Panc1 (cell line): ENCODE results near the gene ANKLE2. TPM values are rescaled to one million over a fixed set of nuclear protein-coding genes. Genes with fewer than 3 reads are reported as not detected.

Experiments used
- ATAC-seq: fragments of 200-7000 bp; cut with Tn5 transposase; 2 replicates; pipeline ENCODE4 v1.9.1; 2020; ENCODE audit warnings: mild to moderate bottlenecking, moderate library complexity
- BruUV-seq: library from RNA; stranded (reverse); fragments of 400-500 nt; replicated peaks from 2 replicates; lab custom pipeline; 2021; lab: Mats Ljungman, UMichigan
- CTCF ChIA-PET: fragments of 300-600 bp; sonication (Branson Sonifier 250); formaldehyde crosslinking; loops from one replicate; lab custom pipeline; 2022; ENCODE audit warnings: antibody characterized with exemption; lab: Charles Lee
- POLR2A ChIA-PET: fragments of 300-600 bp; sonication (Branson Sonifier 250); formaldehyde crosslinking; loops from one replicate; lab custom pipeline; 2022; ENCODE audit warnings: antibody characterized with exemption; lab: Charles Lee
- DNase-seq: peaks from one replicate; pipeline ENCODE4 v3.0.0-alpha.2; 2010; ENCODE audit warnings: low read depth, low spot score
- H3K27ac ChIP-seq: 2 replicates; pipeline ENCODE4 v1.5.1; 2011; ENCODE audit warnings: mild to moderate bottlenecking, low read length, inconsistent platforms
- H3K27me3 ChIP-seq: fragments of 200-500 bp; sonication (Bioruptor generic); 2 replicates; pipeline ENCODE4 v1.6.0; 2014; ENCODE audit warnings: low read length, inconsistent platforms; ENCODE audit not compliant: control insufficient read depth, insufficient read depth
- H3K36me3 ChIP-seq: fragments of 200-500 bp; sonication (Bioruptor generic); 2 replicates; pipeline ENCODE4 v1.5.1; 2014; ENCODE audit warnings: inconsistent platforms, mild to moderate bottlenecking, low read length, moderate library complexity; ENCODE audit not compliant: control insufficient read depth, insufficient read depth
- H3K4me1 ChIP-seq: 2 replicates; pipeline ENCODE4 v1.5.1; 2011; ENCODE audit warnings: inconsistent platforms, mild to moderate bottlenecking, low read length, moderate library complexity; ENCODE audit not compliant: control insufficient read depth, insufficient read depth
- H3K4me3 ChIP-seq, 2 experiments: 2 replicates each; pipeline ENCODE4 v1.5.1; 2011 to 2012; ENCODE audit warnings: low read depth in 2 of 2, low read length in 2 of 2, mild to moderate bottlenecking in 2 of 2, inconsistent platforms in 1 of 2, moderate library complexity in 1 of 2
- H3K9me3 ChIP-seq: fragments of 200-500 bp; sonication (Bioruptor generic); 2 replicates; pipeline ENCODE4 v1.5.1; 2014; ENCODE audit warnings: low read depth, mild to moderate bottlenecking, inconsistent platforms, low read length, moderate library complexity; ENCODE audit not compliant: control insufficient read depth, insufficient read depth
- CTCF ChIP-seq: fragments of 450-650 bp; IDR thresholded peaks from 2 replicates; pipeline ENCODE4 v1.5.1; 2017; ENCODE audit warnings: mild to moderate bottlenecking
- POLR2AphosphoS5 ChIP-seq: IDR thresholded peaks from 2 replicates; pipeline ENCODE4 v1.6.1; 2012; ENCODE audit warnings: mild to moderate bottlenecking, low read depth, low read length, moderate library complexity
- REST ChIP-seq, 2 experiments: IDR thresholded peaks; 2 replicates each; pipeline ENCODE4 v1.6.1; 2011 to 2012; ENCODE audit warnings: low read depth in 2 of 2, control low read depth in 1 of 2, low read length in 1 of 2, mild to moderate bottlenecking in 1 of 2, moderate library complexity in 1 of 2; ENCODE audit not compliant: insufficient read depth in 1 of 2
- SIN3A ChIP-seq: IDR thresholded peaks from 2 replicates; pipeline ENCODE4 v1.6.1; 2012; ENCODE audit warnings: low read depth, mild to moderate bottlenecking, low read length, moderate library complexity, borderline replicate concordance; ENCODE audit not compliant: insufficient read depth
- TCF7L2 ChIP-seq: IDR thresholded peaks from 2 replicates; pipeline ENCODE4 v1.6.1; 2011; ENCODE audit warnings: mild to moderate bottlenecking, low read depth, low read length, inconsistent platforms
- in situ Hi-C: cut with HindIII; loops from 2 replicates; pipeline ENCODE4 v1.10.0; 2016; ENCODE audit warnings: low sequenced_read_pairs, low pct_unique_long_range_greater_than_20kb
- intact Hi-C: fragments of 100-400 bp; cut with micrococcal nuclease; formaldehyde crosslinking; loops from one replicate; pipeline ENCODE4 v1.10.0; 2022; ENCODE audit not compliant: unreplicated experiment
- total RNA-seq: library from RNA; stranded (reverse); gene quantifications from one replicate; pipeline ENCODE4 v1.2.1, GENCODE V29; 2021; ENCODE audit not compliant: unreplicated experiment

Gene ANKLE2
- total RNA-seq, 1 experiment from 2014 or later = 88.7 TPM

GRCh38 chr12:132736913-132737312 is 24.7 kb downstream of the ANKLE2 start:
- no peak for TF ChIP-seq TCF7L2
- no peak for TF ChIP-seq POLR2AphosphoS5
- no peak for TF ChIP-seq SIN3A
- no peak for TF ChIP-seq REST (IDR thresholded peaks at IDR 0.05; ENCODE audit: insufficient read depth in 1 of 2, low read depth in 2 of 2, low read length in 1 of 2)
- no peak for TF ChIP-seq CTCF
- ChIA-PET POLR2A (no interaction called here), CTCF (no interaction called here)
- H3K4me3 ChIP-seq = no peak overlapping the region
- DNase-seq = no peak
- in situ Hi-C loops (no loop called here), intact Hi-C loops (no loop called here)
- H3K27ac ChIP-seq = no peak overlapping the region
- BruUV-seq = no TSS peak
- H3K4me1 ChIP-seq = no peaks in the 10 kb centered on the region
- peaks cover 32% of the 10 kb centered on the region for H3K36me3 ChIP-seq
- ATAC-seq = no peak
- no peaks in the 10 kb centered on the region for H3K9me3 ChIP-seq
- H3K27me3 ChIP-seq = no peaks in the 10 kb centered on the region

GRCh38 chr12:132736378-132736777 is 25.3 kb downstream of the ANKLE2 start:
- H3K4me3 ChIP-seq = no peak overlapping the region
- H3K4me1 ChIP-seq = no peaks in the 10 kb centered on the region
- ChIA-PET POLR2A (no interaction called here), CTCF (no interaction called here)
- DNase-seq (no peak), ATAC-seq (no peak)
- TF ChIP-seq CTCF (no peak), TCF7L2 (no peak), SIN3A (no peak), POLR2AphosphoS5 (no peak)
- H3K27me3 ChIP-seq = no peaks in the 10 kb centered on the region
- intact Hi-C loops = no loop called here
- no TSS peak for BruUV-seq
- in situ Hi-C loops = no loop called here
- H3K36me3 ChIP-seq = peaks cover 27% of the 10 kb centered on the region
- no peaks in the 10 kb centered on the region for H3K9me3 ChIP-seq
- no peak overlapping the region for H3K27ac ChIP-seq
